Nucleus accumbens (tissue), 56 donors: ENCODE measurements around the gene NR2F6.
A peak's percentile ranks its signal among the peaks of the same experiment; 100 is the strongest.

ENCODE experiments used
- DNase-seq, 56 donors: peaks; one replicate each; lab custom pipeline; 2025; lab: John Stamatoyannopoulos, UW

NR2F6 gene

GRCh38 chr19:17266026-17266425 is 20.3 kb upstream of the NR2F6 start:
- DNase-seq, result no peak

DNA sequence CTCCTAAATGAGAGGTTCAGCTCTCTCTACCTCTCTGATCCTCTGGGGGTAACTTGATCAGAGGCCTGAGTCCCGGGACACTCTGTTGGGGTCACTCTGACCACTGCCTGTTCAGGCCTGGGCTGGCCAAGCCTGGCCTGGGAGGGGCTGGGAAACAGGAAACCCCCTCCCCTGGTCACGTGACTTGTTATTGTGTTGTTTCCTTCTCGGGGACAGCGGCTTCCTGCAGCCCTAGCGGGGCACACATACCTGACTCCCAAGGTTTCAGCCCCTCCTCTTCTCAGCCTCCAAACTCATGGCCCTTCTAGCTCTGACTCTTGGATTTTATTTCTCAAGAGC is 18.9 kb upstream of the NR2F6 start, which contains the start of gene USHBP1:
USHBP1 (minus strand) TSS at position 105 of the 339 bp plus-strand sequence. CDS start 446 bp downstream, outside the sequence.
- no peak for DNase-seq

DNA sequence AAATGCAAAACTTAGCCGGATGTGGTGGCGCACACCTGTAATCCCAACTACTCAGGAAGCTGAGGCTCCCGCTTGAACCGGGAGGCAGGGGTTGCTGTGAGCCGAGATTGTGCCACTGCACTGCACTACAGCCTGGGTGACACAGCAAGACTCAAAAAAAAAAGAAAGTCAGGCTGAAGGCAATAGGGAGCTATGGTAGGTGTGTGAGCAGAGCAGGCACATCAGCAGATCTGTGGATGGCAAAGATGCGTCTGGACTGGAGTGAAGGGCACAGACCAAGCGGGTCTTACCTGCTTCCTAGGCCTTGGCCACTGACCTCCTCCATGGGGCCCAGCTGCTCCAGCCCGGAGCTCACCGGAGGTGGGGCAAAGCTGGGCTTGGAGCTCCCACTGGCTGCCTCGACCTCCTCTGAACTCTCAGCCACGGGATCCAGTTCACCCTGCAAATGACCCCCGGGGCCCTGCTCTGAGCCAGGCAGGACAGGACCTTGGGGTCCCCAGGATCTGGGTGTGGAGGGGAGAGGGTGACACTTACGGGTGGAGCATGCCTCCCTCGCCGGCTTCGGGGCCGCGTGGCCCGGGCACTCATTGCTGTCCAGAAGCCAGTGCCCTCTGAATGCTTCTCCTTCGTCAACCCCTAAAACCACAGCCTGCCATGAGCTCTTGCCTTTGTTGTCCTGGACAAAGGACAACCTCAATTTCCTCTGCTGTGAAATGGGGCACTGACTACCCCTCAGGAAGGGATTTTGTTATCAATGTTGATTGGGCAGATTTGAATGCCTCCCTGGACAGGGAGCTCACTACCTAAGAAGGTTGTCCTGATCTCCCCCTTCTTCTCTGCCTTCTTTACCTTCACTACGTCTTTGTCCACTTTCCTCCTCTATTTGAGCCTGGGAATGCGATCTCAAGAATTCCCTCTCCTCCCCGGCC is 18.3 kb upstream of the NR2F6 start:
- DNase-seq, result no peak

GRCh38 chr19:17262557-17262956 is 16.8 kb upstream of the NR2F6 start:
- no peak for DNase-seq

GRCh38 chr19:17260842-17261325 is 15.2 kb upstream of the NR2F6 start:
- peak in 30 of 56 donors; percentile 3 to 70 (median 34) for DNase-seq

GRCh38 chr19:17259934-17260333 is 14.2 kb upstream of the NR2F6 start:
- no peak for DNase-seq

GRCh38 chr19:17259118-17259780 is 13.5 kb upstream of the NR2F6 start:
- DNase-seq, result no peak

DNA sequence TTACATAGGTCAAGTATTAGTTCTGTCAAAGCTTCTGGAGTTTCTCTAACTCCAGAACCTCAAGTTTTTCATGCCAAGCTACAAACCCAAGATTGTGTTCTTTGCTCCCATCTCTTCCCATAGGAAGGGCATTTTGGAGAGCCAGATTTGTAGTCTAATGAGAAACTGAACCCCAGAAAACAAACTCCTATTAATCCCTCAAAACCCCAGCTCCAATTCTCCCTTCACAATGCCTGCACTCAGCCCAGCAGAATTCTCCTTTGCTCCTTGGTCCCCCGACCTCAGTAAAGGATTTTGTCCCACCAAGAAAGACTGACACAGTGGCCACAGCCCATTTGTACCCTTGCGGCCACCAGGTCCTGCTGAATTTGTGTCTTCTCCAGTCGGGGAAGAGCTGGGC is 10.4 kb upstream of the NR2F6 start:
- DNase-seq, result no peak

- no peak for DNase-seq
These were observed 9.5 kb upstream of the NR2F6 start for GRCh38 chr19:17255150-17255621.

DNA sequence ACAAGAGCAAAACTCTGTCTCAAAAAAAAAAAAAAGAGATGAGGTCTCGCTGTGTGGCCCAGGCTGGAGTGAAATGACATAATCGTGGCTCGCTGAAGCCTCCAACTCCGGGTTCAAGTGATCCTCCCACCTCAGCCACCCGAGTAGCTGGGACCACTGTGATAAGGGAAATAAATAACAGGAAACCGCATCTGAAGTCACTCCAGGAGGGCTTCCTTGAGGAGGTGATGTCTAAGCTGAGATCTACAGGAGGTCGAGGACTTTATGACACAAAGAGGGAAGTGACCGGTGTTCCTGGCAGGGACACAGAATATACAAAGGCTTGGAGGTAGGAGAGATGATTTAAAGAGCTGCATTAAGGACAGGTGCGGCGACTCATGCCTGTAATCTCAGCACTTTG is 8.9 kb upstream of the NR2F6 start:
- no peak for DNase-seq

GRCh38 chr19:17249887-17250548 is 4.3 kb upstream of the NR2F6 start:
- DNase-seq, result no peak

DNA sequence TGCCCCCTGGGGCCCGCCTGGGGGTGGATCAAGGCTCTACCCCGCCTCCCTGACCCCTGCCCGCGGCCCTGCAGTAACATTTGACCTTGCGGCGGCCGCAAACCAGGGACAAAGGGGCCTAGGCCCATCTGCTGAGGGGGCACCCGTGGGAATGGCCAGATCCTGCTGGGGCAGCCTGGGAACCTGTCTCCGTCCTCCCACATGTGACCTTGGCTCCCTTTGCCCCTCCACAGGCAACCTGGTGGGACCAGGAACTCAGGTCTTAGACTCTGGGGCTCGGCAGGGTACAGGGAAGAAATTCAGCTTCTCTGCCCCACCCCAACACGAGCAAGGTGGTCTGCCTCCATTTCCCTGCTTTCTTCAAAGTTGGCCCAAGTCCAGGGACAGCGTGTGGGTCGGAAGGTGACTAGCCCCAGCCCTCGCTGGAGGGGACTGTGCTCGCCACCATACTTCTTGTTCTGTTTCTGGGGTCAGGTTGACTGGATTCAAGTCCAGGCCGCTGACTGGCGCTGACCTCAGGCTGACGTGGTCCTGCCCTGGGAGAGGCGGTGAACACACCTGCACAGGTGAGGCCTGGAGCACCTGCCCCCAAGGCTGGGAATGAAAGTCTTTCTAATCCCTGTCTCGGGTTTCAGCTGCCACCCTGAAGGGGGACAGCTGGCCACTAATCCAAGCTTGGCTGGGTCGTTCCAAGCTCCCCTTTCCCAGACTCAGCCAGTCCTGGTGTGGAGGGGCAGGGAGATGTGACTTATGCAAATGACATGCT is 2.5 kb upstream of the NR2F6 start:
- DNase-seq, result no peak

DNA sequence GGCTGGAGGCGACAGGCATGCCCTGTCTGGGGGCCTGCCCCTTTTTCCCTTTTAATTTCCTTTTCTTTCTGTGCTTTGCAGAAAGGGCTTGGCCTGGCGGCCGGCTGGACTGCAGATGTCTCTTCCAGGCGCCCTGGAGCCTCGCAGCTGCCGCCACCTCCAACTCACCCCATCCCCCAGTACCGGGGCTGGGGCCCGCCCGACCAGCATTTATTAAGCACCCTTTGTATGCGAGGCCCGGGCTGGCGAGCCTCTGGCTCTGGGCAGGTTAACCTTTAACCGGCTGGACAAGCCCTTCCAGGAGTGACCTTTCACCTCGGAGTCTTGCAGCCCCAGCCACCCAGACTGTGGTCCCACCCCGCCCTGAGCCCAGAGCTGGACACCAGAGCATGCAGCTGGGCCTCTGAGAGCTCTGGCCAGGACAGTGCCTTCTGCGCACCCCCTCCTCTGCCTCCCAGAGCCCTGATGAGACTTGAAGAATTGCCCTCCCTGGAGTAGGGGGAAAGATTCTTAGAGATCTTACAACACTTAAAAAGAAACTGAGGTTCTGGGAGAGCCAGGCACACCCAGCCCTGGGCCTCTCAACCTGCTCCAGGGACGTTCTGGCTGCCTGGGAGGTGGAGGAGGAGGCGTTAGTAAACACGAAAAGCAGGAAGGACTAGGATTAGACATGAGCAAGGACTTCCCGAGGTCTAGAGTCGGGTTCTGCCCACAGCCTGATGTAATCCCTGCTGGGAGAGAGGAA is 1.1 kb upstream of the NR2F6 start:
- peak in 4 of 56 donors; percentile 32 to 52 (median 42) for DNase-seq

GRCh38 chr19:17244618-17245534 is 843 bp downstream of the NR2F6 start:
- peak in 5 of 56 donors; percentile 6 to 49 (median 11) for DNase-seq

GRCh38 chr19:17243830-17244617 is 1.7 kb downstream of the NR2F6 start:
- peak in 10 of 56 donors; percentile 6 to 49 (median 16) for DNase-seq

GRCh38 chr19:17243211-17243829 is 2.4 kb downstream of the NR2F6 start:
- peak in 1 of 56 donors; percentile 17 for DNase-seq
